Epithelial cell of prostate (primary cell): Measurements from ENCODE around the gene NAPEPLD.
"Not testable (repeated sequence)": the region's sequence is repeated elsewhere in the genome, so short reads cannot be mapped to it uniquely, and the experiment has no call there.

Experiments
- DNase-seq: peaks from one replicate; pipeline ENCODE4 v3.0.0-alpha.2; 2011; ENCODE audit warnings: low read depth, low spot score
- H3K27ac ChIP-seq: fragments of 450-650 bp; 2 replicates; pipeline ENCODE4 v1.5.1; 2017; ENCODE audit warnings: mild to moderate bottlenecking

Gene NAPEPLD

DNA sequence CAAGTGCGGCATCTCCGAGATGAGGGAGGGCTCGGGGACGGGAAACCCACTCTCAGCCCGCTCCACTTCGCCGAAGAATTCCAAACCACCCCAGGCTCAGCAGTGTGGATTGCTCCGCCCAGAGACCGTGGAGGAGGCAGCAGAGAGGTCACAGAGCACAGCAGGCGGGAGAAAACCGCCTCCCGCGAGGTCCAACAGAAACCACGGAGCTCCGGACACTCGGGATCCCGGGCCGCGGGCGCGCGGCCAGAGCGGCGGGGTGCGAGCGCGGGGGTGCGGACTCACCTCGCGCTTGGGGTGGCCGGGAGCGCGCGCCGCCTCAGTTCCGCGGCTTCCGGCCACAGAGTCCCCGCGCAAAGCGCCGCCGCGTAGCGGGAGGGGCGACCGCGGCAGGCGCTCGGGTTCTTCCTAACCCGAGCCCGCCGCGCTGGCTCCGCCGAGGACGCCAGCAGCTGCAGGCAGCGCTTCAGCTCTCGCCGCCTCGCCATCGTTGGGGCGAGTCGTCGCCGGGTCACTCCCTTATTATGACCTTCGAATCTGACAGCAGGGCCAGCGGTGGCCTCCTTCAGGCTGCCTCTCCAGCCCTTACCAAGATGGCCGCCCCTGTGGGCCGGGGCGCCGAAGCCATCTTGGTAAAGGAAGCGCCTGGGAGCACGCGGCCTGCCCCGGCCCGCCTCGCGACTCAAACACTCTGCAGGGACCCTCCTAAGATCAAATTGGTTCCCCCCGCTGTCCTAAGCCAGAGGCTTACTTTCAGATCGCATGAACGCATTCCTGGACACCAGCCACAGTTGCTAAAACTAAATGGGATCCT is at the start of gene NAPEPLD:
NAPEPLD (minus strand) TSS at position 106 of the 814 bp plus-strand sequence. CDS start 20,323 bp downstream, outside the sequence.
- H3K27ac ChIP-seq = peak within 1 kb of the TSS; percentile 81
- no peak for DNase-seq

DNA sequence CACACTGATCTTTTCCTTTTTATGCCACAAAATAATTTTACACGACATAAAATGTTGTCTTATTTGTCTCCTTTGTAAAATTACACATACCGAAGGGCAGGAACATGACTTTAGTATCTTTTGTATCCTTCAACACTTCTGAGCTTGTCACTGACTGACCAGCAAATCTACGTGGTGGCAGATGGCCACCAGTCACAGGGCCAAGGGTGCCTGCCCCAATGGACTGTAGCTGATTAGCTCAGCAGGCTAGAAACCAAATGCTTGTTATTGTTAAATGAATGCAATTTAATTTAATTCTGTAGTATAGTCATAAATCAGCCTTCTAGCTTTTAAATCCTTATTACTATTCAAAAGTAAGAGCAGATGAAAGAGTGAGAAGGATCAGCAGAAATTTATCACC is 49.2 kb upstream of the NAPEPLD start:
- not testable (repeated sequence) for DNase-seq, H3K27ac ChIP-seq

GRCh38 chr7:103195364-103195763 is 46.5 kb upstream of the NAPEPLD start:
- not testable (repeated sequence) for DNase-seq, H3K27ac ChIP-seq

GRCh38 chr7:103172415-103173146 is 23.7 kb upstream of the NAPEPLD start:
- H3K27ac ChIP-seq, DNase-seq: not testable (repeated sequence)

DNA sequence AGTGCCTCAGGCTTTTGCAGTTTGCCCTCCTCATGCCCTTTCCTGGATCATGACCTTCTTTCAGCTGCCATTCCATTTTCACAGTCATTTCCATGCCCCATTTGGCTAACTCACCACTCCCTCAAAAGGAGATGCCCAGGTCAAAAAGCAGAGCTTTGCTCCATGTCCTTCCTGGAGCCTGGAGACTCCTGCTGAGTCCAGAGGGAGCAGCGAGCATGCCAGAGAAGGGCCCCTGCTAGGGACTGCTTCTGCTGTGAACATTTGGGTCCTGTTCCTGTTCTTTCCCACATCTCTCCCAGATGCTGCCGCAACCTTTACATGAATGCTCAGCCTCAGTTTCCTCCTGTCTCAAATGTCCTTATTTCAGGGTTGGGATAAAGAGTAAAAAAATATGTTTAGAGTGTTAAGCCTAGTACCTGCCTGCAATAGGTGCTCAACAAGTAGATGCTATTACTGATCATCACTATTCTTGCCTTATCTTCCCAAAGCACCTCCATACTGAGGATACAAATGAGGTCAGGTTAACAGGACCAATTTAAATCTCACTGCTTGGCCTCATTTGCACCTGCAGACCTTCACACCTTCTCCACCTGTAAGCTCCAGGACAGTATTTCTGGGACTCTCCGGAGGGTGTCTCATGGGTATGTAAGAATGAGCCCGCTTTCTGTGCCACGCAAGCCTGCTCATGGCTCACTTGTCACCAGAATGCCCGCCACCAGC is 23.0 kb upstream of the NAPEPLD start:
- DNase-seq, H3K27ac ChIP-seq: not testable (repeated sequence)

GRCh38 chr7:103166921-103167544 is 18.1 kb upstream of the NAPEPLD start:
- not testable (repeated sequence) for DNase-seq, H3K27ac ChIP-seq

- H3K27ac ChIP-seq, DNase-seq: not testable (repeated sequence)
Observed at GRCh38 chr7:103163087-103163825, 14.4 kb upstream of the NAPEPLD start.

GRCh38 chr7:103162641-103163040 is 13.7 kb upstream of the NAPEPLD start:
- not testable (repeated sequence) for DNase-seq

GRCh38 chr7:103161998-103162616 is 13.2 kb upstream of the NAPEPLD start:
- H3K27ac ChIP-seq, DNase-seq: not testable (repeated sequence)

More at GRCh38 chr7:103162641-103163040, 13.7 kb upstream of the NAPEPLD start:
- H3K27ac ChIP-seq = not testable (repeated sequence)

DNA sequence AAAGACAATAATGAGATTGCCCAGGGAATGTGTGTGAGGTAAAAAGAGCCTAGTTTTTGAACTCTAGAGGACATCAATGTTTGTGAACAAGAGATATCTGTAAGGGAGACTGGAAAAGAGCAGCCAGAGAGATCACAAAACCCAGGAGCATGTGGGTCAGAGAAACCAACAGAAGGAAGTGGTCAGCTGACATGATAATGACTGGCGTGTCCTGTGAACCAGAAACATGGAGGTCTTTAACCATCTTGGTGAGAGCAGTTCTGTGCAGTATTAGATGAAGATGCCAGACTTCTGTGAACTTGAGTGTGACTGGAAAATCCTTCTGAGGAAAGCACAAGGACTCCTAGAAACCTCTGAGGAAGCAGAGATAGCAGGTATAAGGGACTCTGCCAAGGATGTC is 10.2 kb upstream of the NAPEPLD start:
- H3K27ac ChIP-seq, DNase-seq: not testable (repeated sequence)

- not testable (repeated sequence) for H3K27ac ChIP-seq, DNase-seq
Observed at GRCh38 chr7:103155331-103156024, 6.6 kb upstream of the NAPEPLD start.

DNA sequence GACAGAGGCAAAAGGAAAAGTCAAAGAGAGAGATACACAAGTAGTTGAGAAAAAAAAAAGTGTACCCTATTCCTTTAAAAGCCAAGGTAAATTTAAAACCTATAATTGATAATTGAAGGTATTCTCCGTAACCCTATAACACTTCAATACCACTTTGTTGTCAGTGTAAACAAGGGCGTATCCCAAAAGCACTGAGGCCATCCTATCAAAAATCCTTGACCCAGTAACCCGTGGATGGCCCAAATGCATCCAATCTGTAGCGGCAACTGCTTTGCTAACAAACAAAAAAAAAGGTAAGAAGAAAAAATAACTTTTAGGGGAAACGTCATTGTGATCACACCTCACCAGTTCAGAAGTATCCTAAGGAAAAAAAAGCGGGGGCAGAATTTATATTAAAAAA is 5.1 kb upstream of the NAPEPLD start:
- no peak for DNase-seq
- no peak overlapping the region for H3K27ac ChIP-seq

DNA sequence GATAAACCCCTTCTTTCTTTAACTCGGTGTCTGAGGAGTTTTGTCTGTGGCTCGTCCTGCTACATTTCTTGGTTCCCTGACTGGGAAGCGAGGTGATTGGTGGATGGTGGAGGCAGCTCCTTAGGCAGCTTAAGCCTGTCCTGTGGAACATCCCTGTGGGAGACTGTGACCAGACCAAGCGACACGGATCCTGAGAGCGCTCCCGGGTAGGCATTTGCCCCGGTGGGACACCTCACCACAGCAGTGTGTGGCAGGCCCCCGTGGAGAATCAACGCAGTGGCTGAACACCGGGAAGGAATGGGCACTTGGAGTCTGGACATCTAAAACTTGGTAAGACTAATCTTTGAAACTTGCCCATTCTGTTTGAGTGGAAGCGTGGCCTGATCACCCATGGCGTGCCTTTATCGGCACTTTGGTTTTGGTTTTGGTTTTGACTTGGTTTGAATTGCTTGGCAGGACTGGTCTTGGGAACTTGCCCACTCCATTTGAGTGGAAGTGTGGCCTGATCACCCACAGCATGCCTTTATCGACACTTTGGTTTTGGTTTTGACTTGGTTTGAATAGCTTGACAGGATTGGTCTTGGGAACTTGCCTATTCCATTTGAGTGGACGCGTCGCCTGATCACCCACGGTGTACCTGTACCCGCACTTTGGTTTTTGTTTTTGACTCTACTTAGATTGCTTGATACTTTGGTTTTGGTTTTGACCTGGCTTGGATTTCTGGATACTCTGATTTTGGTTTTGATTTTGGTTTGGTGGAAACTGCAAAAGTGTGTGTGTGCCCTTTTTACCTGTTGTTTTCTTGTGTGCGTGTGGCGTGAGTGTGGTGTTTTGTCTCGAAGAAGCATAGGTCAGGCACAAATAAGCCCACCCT is 4.1 kb upstream of the NAPEPLD start:
- not testable (repeated sequence) for DNase-seq, H3K27ac ChIP-seq

- not testable (repeated sequence) for DNase-seq
Observed at GRCh38 chr7:103151993-103152676, 3.2 kb upstream of the NAPEPLD start.

DNA sequence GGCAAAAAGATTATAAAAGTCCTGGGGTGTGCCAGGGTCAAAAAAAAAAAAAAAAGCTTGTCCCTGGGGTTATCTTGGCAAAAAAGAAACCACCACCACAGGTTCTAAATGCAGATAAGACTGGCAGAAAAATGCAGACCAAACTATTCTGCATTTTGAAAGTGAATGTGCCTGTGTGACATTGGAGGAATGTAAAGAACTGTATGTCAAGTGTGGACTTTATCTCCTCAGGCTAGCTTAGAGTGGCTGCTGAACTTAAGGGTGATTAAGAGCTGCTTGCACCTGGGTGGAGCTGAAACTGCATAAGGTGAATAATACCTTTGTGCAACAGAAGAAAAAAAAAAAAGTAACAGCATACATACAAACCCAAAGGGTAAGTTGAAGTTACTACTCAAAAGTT is 1.3 kb upstream of the NAPEPLD start:
- H3K27ac ChIP-seq = peak overlapping the region; percentile 81
- peak; percentile 81 for DNase-seq

More at GRCh38 chr7:103151993-103152676, 3.2 kb upstream of the NAPEPLD start:
- not testable (repeated sequence) for H3K27ac ChIP-seq

GRCh38 chr7:103149808-103150180 is 895 bp upstream of the NAPEPLD start:
- H3K27ac ChIP-seq = peak overlapping the region; percentile 81
- no peak for DNase-seq
